GM12892 (cell line): ENCODE results near the gene ARHGAP32.
"Not testable (repeated sequence)": the region's sequence is repeated elsewhere in the genome, so short reads cannot be mapped to it uniquely, and the experiment has no call there.

ENCODE experiments used
- DNase-seq: peaks from one replicate; pipeline ENCODE4 v3.0.0; 2011; ENCODE audit not compliant: insufficient read length
- FAIRE-seq: peaks from 2 replicates; lab custom pipeline; 2011; peaks lifted over from hg19 to GRCh38; lab: Jason Lieb, UNC
- POLR2A ChIP-seq: IDR thresholded peaks from 2 replicates; pipeline ENCODE4 v1.6.1; 2011; ENCODE audit warnings: low read depth, low read length, control low read depth
- POLR2AphosphoS5 ChIP-seq: IDR thresholded peaks from 2 replicates; pipeline ENCODE4 v1.6.1; 2011; ENCODE audit warnings: low read depth, low read length, control low read depth
- TAF1 ChIP-seq: IDR thresholded peaks from 2 replicates; pipeline ENCODE4 v1.6.1; 2011; ENCODE audit warnings: low read depth, mild to moderate bottlenecking, control low read depth, low read length, borderline replicate concordance

Gene ARHGAP32

DNA sequence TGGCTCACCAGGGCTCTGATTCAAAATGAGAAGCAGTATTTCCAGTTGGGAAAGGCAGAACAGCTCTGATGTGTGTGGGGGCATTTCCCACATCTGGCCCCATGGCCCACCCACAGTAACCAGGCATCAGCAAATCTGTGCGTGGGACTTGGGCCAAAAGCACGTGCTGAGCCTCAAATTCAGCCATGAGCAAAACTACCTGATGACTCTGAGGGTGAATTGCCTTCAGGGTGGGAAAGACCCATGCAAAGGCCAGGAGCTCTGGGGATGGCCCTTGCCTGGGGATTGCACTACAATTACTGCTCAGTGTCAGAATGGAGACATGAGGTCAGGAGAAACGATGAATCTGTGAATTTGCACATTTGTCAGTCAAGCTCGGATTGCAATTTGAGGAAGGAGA is 270.3 kb downstream of the ARHGAP32 start:
- FAIRE-seq (no peak), DNase-seq (no peak)
- TF ChIP-seq TAF1: no peak
- TF ChIP-seq POLR2A: no peak
- TF ChIP-seq POLR2AphosphoS5: no peak

GRCh38 chr11:128920666-128921065 is 271.5 kb downstream of the ARHGAP32 start:
- TF ChIP-seq TAF1 (no peak), POLR2A (no peak), POLR2AphosphoS5 (no peak)
- no peak for DNase-seq
- FAIRE-seq: no peak

DNA sequence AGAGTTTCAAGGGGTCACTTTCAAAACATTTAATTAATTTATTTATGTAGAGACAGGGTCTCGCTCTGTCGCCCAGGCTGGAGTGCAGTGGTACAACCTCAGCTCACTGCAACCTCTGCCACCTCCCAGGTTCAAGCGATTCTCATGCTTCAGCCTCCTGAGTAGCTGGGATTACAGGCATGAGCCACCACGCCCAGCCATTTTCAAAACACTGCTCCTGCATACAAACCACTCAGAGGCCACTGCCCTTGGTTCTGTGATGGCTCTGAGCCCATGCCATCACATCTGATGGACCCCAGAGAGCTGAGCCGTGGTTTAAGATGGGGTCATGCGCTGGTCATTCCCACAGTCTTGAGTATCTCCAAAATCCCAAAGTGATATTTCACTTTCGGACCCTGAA is 272.5 kb downstream of the ARHGAP32 start:
- not testable (repeated sequence) for DNase-seq, FAIRE-seq

DNA sequence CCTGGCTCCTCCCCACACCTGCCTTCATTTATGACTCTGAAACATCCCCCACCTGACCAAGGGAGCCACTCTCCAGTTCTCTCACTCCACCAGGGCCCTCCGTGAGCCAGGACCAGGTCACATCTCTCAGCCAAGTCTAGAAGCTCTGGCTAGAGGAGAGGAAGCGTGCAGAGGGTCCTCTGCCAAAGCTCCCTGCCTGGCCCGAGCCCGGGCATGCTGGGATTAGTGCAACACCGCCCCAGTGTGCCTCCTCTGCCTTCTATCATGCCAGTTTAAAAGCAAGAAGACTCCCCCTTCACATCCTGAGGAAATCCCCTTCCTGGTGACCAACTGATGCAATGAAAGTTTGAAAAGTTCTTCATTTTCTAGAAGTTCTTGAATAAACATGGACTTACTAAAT is 272.9 kb downstream of the ARHGAP32 start:
- TF ChIP-seq POLR2AphosphoS5 (no peak), TAF1 (no peak), POLR2A (no peak)
- DNase-seq (no peak), FAIRE-seq (no peak)

DNA sequence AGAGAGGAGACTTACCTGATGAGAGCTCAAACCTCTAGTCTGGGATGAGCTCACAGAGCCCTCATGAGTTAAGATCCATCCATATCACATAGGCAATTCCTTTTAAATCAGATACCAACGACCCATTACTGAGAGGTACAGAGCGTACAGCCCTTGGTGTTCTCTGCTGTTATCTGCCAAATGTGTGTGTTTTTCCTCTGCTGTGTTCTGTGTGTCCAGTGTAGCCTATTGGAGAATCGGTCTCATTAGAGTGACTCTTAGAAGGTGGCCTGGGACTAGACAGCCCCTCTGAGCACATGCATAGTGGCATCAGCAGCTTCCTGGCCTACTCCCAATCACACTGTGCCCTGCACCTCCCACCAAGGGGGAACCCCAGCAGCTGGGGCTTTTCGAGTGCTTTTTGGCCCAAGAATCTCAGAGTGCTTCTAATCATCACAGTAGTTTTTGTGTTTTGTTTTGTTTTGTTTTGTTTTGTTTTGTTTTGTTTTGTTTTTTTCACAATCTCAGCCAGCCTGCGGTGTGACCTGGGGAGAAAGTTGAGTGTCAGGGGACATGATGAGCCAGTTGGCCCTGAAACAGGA is 274.9 kb downstream of the ARHGAP32 start:
- TF ChIP-seq TAF1 (no peak), POLR2AphosphoS5 (no peak)
- FAIRE-seq: no peak
- DNase-seq: no peak

DNA sequence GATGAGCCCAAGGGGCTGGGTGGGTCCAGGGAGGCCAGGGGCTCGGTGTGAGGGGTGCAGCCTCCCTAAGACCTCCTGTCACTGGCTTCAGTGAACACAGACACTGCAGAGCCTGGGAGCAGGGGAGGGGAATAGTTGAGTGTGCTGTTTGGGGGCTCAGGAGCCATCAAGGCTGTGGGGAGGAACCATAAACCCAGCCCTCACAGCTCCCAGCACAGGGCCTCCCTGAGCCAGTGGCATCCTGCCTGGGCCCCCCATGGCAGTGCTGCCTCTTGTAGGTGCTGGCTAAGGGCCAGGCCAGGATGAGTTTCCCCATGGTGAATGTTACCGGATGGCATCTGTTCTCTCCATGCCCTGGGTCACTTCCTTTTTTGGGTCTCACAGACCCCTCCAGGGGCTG is 275.4 kb downstream of the ARHGAP32 start:
- FAIRE-seq (no peak), DNase-seq (no peak)
- TF ChIP-seq TAF1: no peak
- TF ChIP-seq POLR2A: no peak
- TF ChIP-seq POLR2AphosphoS5: no peak

DNA sequence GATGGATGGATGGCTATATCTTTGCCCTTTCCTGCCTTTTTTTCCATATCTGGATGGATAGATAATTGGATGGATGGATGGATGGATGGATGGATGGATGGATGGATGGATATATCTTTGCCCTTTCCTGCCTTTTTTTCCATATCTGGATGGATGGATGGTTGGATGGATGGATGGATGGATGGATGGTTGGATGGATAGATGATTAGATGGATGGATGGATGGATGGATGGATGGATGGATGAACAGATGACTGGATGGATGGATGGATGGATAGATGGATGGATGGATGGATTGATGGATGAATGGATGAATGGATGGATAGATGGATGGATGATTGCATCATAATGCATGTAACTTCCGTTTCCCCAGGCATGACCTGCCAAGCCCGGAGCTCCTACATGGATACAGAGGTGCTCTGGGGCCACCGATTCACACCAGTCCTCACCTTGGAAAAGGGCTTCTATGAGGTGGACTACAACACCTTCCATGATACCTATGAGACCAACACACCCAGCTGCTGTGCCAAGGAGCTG is 276.0 kb downstream of the ARHGAP32 start:
- FAIRE-seq: no peak

DNA sequence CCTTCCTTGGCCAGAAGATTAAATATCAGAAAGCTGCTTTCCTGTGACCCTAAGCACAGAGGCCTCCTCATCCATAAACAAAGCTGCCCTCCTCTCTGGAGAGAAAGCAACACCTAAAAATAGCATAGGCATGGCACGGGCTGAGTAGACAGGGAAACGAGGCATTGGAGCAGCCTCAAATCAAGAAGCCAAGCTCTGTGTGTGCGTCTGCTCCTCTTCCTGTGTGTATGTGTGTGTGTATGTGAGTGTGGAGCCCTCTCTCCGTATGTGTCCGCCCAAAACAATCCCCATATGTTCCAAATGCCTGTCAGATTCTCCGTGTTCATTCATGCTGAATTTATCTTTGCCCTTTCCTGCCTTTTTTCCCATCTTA is 277.0 kb downstream of the ARHGAP32 start:
- DNase-seq (no peak), FAIRE-seq (no peak)
- no peak for TF ChIP-seq TAF1
- TF ChIP-seq POLR2A: no peak
- TF ChIP-seq POLR2AphosphoS5: no peak

More for the DNA sequence above, 276.0 kb downstream of the ARHGAP32 start:
- DNase-seq: no peak
- TF ChIP-seq TAF1 (no peak), POLR2A (no peak), POLR2AphosphoS5 (no peak)
